ENCODE measurements around the gene SH3GL1. TPM values are rescaled to one million over a fixed set of nuclear protein-coding genes. Genes with fewer than 3 reads are reported as not detected.

Gene SH3GL1
- polyA plus RNA-seq, 3 donors, result 14.0 to 33.9 (median 15.0) TPM

GRCh38 chr19:4374498-4375163, 25.7 kb downstream of the SH3GL1 start:
- H3K4me1 ChIP-seq (ENCODE audit: control insufficient read depth in 1 of 2, insufficient read depth in 2 of 2, low read length in 2 of 2), result peaks cover 58 to 60% of the 10 kb centered on the region in 2 donors
- Mint-ChIP-seq H3K4me3 (peak overlapping the region in 1 of 2 donors; percentile 45), H3K36me3 (peaks cover 21 to 54% of the 10 kb centered on the region in 2 donors), H3K27ac (peak overlapping the region; percentile 70 to 94 (median 88)), H3K27me3 (ENCODE audit: low read depth in 3 of 3) (no peaks in the 10 kb centered on the region), H3K9me3 (no peaks in the 10 kb centered on the region), H3K4me1 (peaks cover 64% of the 10 kb centered on the region)
- peak overlapping the region; percentile 76 to 84 for H3K27ac ChIP-seq (ENCODE audit: low read depth in 1 of 2, low read length in 2 of 2)
- no peaks in the 10 kb centered on the region for H3K9me3 ChIP-seq (replicated peaks in 1 of 2; ENCODE audit: control insufficient read depth in 1 of 2, insufficient read depth in 1 of 2, low read length in 2 of 2)
- peak overlapping the region; percentile 35 for H3K4me2 ChIP-seq (replicated peaks; ENCODE audit: extremely low read depth, low read length, poor library complexity, severe bottlenecking)
- DNase-seq, result peak; percentile 74 to 86 (median 83)
- peaks cover 99% of the 10 kb centered on the region for H3K79me2 ChIP-seq (ENCODE audit: insufficient read depth, low read length)
- H3K9ac ChIP-seq (ENCODE audit: insufficient read depth, low read length, poor library complexity, severe bottlenecking), result peak overlapping the region; percentile 63
- TF ChIP-seq CTCF (IDR thresholded peaks at IDR 0.05), result no peak
- peak overlapping the region in 1 of 3 experiments; percentile 2 for H3K4me3 ChIP-seq (replicated peaks in 1 of 3; ENCODE audit: low read depth in 2 of 3, low read length in 3 of 3)
- H3K27me3 ChIP-seq (ENCODE audit: control insufficient read depth in 2 of 2, insufficient read depth in 2 of 2, low read length in 2 of 2), result no peaks in the 10 kb centered on the region
- 39% methylated on average over 22 of the region's 27 CpGs for WGBS (ENCODE audit: insufficient coverage)
- H4K20me1 ChIP-seq (ENCODE audit: insufficient read depth, low read length), result peaks cover 100% of the 10 kb centered on the region
- H2AFZ ChIP-seq (ENCODE audit: insufficient read depth, low read depth, low read length, poor library complexity, severe bottlenecking), result no peak overlapping the region
- intact Hi-C loops (cut with micrococcal nuclease), result loop anchor here in 1 of 2 donors (2.0 kb wide), 1 partner anchor 56 kb away; no protein-coding TSS in a partner anchor
- H3K36me3 ChIP-seq (replicated peaks in 1 of 2; ENCODE audit: control insufficient read depth in 1 of 2, insufficient read depth in 2 of 2, low read length in 2 of 2), result peaks cover 3 to 5% of the 10 kb centered on the region in 2 donors

- peaks cover 19 to 47% of the 10 kb centered on the region in 2 donors for H3K36me3 Mint-ChIP-seq
- peaks cover 67% of the 10 kb centered on the region for H3K4me1 Mint-ChIP-seq
- 53% methylated on average over 22 of the region's 25 CpGs for WGBS (ENCODE audit: insufficient coverage)
- peak overlapping the region; percentile 70 to 94 (median 88) for H3K27ac Mint-ChIP-seq
- H3K4me3 Mint-ChIP-seq, result peak overlapping the region in 1 of 2 donors; percentile 45
- H3K79me2 ChIP-seq (ENCODE audit: insufficient read depth, low read length), result peaks cover 98% of the 10 kb centered on the region
- no peak overlapping the region for H2AFZ ChIP-seq (ENCODE audit: insufficient read depth, low read depth, low read length, poor library complexity, severe bottlenecking)
- H3K9me3 Mint-ChIP-seq, result no peaks in the 10 kb centered on the region
- peaks cover 3 to 5% of the 10 kb centered on the region in 2 donors for H3K36me3 ChIP-seq (replicated peaks in 1 of 2; ENCODE audit: control insufficient read depth in 1 of 2, insufficient read depth in 2 of 2, low read length in 2 of 2)
- peak overlapping the region in 1 of 3 experiments; percentile 2 for H3K4me3 ChIP-seq (replicated peaks in 1 of 3; ENCODE audit: low read depth in 2 of 3, low read length in 3 of 3)
- peaks cover 63 to 68% of the 10 kb centered on the region in 2 donors for H3K4me1 ChIP-seq (ENCODE audit: control insufficient read depth in 1 of 2, insufficient read depth in 2 of 2, low read length in 2 of 2)
- no peaks in the 10 kb centered on the region for H3K27me3 ChIP-seq (ENCODE audit: control insufficient read depth in 2 of 2, insufficient read depth in 2 of 2, low read length in 2 of 2)
- peak; percentile 70 to 82 (median 75) for DNase-seq
- intact Hi-C loops (cut with micrococcal nuclease), result loop anchor here in 1 of 2 donors (2.0 kb wide), 1 partner anchor 57 kb away; no protein-coding TSS in a partner anchor
- TF ChIP-seq CTCF (IDR thresholded peaks at IDR 0.05), result no peak
- H3K27ac ChIP-seq (ENCODE audit: low read depth in 1 of 2, low read length in 2 of 2), result peak overlapping the region; percentile 76 to 84
- H3K4me2 ChIP-seq (replicated peaks; ENCODE audit: extremely low read depth, low read length, poor library complexity, severe bottlenecking), result peak overlapping the region; percentile 35
- peak overlapping the region; percentile 63 for H3K9ac ChIP-seq (ENCODE audit: insufficient read depth, low read length, poor library complexity, severe bottlenecking)
- H3K27me3 Mint-ChIP-seq (ENCODE audit: low read depth in 3 of 3), result no peaks in the 10 kb centered on the region
- peaks cover 100% of the 10 kb centered on the region for H4K20me1 ChIP-seq (ENCODE audit: insufficient read depth, low read length)
- no peaks in the 10 kb centered on the region for H3K9me3 ChIP-seq (replicated peaks in 1 of 2; ENCODE audit: control insufficient read depth in 1 of 2, insufficient read depth in 1 of 2, low read length in 2 of 2)
Observed at GRCh38 chr19:4373601-4374497, 26.5 kb downstream of the SH3GL1 start.
